ENCODE measurements around the gene TMEM271.

The TMEM271 gene

GRCh38 chr4:569958-570667 is 6.0 kb downstream of the TMEM271 start:
- TF ChIP-seq REST (IDR thresholded peaks at IDR 0.05; ENCODE audit: insufficient replicate concordance, low read depth): no peak
- no peak for TF ChIP-seq GABPA (IDR thresholded peaks at IDR 0.05; ENCODE audit: low read depth)
- TF ChIP-seq CTCF (IDR thresholded peaks at IDR 0.05; ENCODE audit: insufficient read depth, low read length): no peak
- no peak for TF ChIP-seq POLR2AphosphoS5 (IDR thresholded peaks at IDR 0.05; ENCODE audit: low read depth)
- TF ChIP-seq SPI1 (IDR thresholded peaks at IDR 0.05; ENCODE audit: borderline replicate concordance, low read depth): no peak
- Histone ChIP-seq H3K4me3 (replicated peaks; ENCODE audit: insufficient read depth, low read length) (no peak overlapping the region), H3K27ac (replicated peaks) (no peak overlapping the region), H3K27me3 (ENCODE audit: insufficient read depth, poor library complexity, severe bottlenecking) (peaks cover 6% of the 10 kb centered on the region)
- no peak for DNase-seq (ENCODE audit: low read depth in 1 of 2, low spot score in 1 of 2)

GRCh38 chr4:568962-569361 is 7.1 kb downstream of the TMEM271 start:
- H3K27me3 ChIP-seq (ENCODE audit: insufficient read depth, poor library complexity, severe bottlenecking): peaks cover under 1% of the 10 kb centered on the region
- TF ChIP-seq SPI1 (IDR thresholded peaks at IDR 0.05; ENCODE audit: borderline replicate concordance, low read depth): no peak
- no peak for TF ChIP-seq GABPA (IDR thresholded peaks at IDR 0.05; ENCODE audit: low read depth)
- no peak for TF ChIP-seq POLR2AphosphoS5 (IDR thresholded peaks at IDR 0.05; ENCODE audit: low read depth)
- no peak for TF ChIP-seq CTCF (IDR thresholded peaks at IDR 0.05; ENCODE audit: insufficient read depth, low read length)
- no peak for TF ChIP-seq REST (IDR thresholded peaks at IDR 0.05; ENCODE audit: insufficient replicate concordance, low read depth)
- no peak for DNase-seq (ENCODE audit: low read depth in 1 of 2, low spot score in 1 of 2)
- no peak overlapping the region for H3K27ac ChIP-seq (replicated peaks)
- H3K4me3 ChIP-seq (replicated peaks; ENCODE audit: insufficient read depth, low read length): no peak overlapping the region

GRCh38 chr4:568351-568652 is 7.8 kb downstream of the TMEM271 start:
- no peak for DNase-seq (ENCODE audit: low read depth in 1 of 2, low spot score in 1 of 2)
- TF ChIP-seq POLR2AphosphoS5 (IDR thresholded peaks at IDR 0.05; ENCODE audit: low read depth) (no peak), GABPA (IDR thresholded peaks at IDR 0.05; ENCODE audit: low read depth) (no peak), REST (IDR thresholded peaks at IDR 0.05; ENCODE audit: insufficient replicate concordance, low read depth) (no peak), CTCF (IDR thresholded peaks at IDR 0.05; ENCODE audit: insufficient read depth, low read length) (no peak), SPI1 (IDR thresholded peaks at IDR 0.05; ENCODE audit: borderline replicate concordance, low read depth) (no peak)
- Histone ChIP-seq H3K27ac (replicated peaks) (no peak overlapping the region), H3K4me3 (replicated peaks; ENCODE audit: insufficient read depth, low read length) (no peak overlapping the region), H3K27me3 (ENCODE audit: insufficient read depth, poor library complexity, severe bottlenecking) (no peaks in the 10 kb centered on the region)

All from HL-60 (cell line).